ENCODE results near the gene TOP2B.

The TOP2B gene

GRCh38 chr3:25603703-25604102 lies 61.0 kb downstream of the TOP2B start:
- no peak overlapping the region for H3K27ac ChIP-seq (ENCODE audit: low read depth, low read length)
- no peak for TF ChIP-seq CTCF (IDR thresholded peaks at IDR 0.05; ENCODE audit: low read depth, low read length, poor library complexity, severe bottlenecking)
- TF ChIP-seq EZH2phosphoT487 (IDR thresholded peaks at IDR 0.05; ENCODE audit: borderline replicate concordance, low read length): no peak
- peaks cover 94% of the 10 kb centered on the region for H3K36me3 ChIP-seq (ENCODE audit: control insufficient read depth, low read length)
- H3K4me3 ChIP-seq (ENCODE audit: low read length): no peak overlapping the region
- H3K4me2 ChIP-seq (ENCODE audit: low read length): no peak overlapping the region
- no peaks in the 10 kb centered on the region for H3K9me2 ChIP-seq (replicated peaks; ENCODE audit: control insufficient read depth, low read length)
- no peaks in the 10 kb centered on the region for H3K4me1 ChIP-seq (ENCODE audit: control insufficient read depth, low read length)
- no peaks in the 10 kb centered on the region for H3K9me3 ChIP-seq (ENCODE audit: control insufficient read depth, insufficient read depth, low read length)
- H3K79me2 ChIP-seq (ENCODE audit: control insufficient read depth, low read length): no peaks in the 10 kb centered on the region
- no peaks in the 10 kb centered on the region for H4K20me1 ChIP-seq (ENCODE audit: control insufficient read depth, insufficient read depth, low read depth, low read length)
- no peaks in the 10 kb centered on the region for H3K27me3 ChIP-seq (ENCODE audit: control insufficient read depth, low read length)
- H3F3A ChIP-seq (ENCODE audit: control insufficient read depth, insufficient read depth): 0 out of 2 replicates have a peak, but pooled peaks cover 1% of the 10 kb centered on the region

GRCh38 chr3:25597535-25598101 lies 67.1 kb downstream of the TOP2B start:
- no peaks in the 10 kb centered on the region for H3K27me3 ChIP-seq (ENCODE audit: control insufficient read depth, low read length)
- no peak overlapping the region for H3K27ac ChIP-seq (ENCODE audit: low read depth, low read length)
- no peak overlapping the region for H3K4me2 ChIP-seq (ENCODE audit: low read length)
- H3K9me2 ChIP-seq (replicated peaks; ENCODE audit: control insufficient read depth, low read length): no peaks in the 10 kb centered on the region
- H3K79me2 ChIP-seq (ENCODE audit: control insufficient read depth, low read length): no peaks in the 10 kb centered on the region
- no peaks in the 10 kb centered on the region for H3K9me3 ChIP-seq (ENCODE audit: control insufficient read depth, insufficient read depth, low read length)
- H3K4me3 ChIP-seq (ENCODE audit: low read length): no peak overlapping the region
- TF ChIP-seq CTCF (IDR thresholded peaks at IDR 0.05; ENCODE audit: low read depth, low read length, poor library complexity, severe bottlenecking): no peak
- no peak for TF ChIP-seq EZH2phosphoT487 (IDR thresholded peaks at IDR 0.05; ENCODE audit: borderline replicate concordance, low read length)
- H3K4me1 ChIP-seq (ENCODE audit: control insufficient read depth, low read length): no peaks in the 10 kb centered on the region
- peaks cover 59% of the 10 kb centered on the region for H3K36me3 ChIP-seq (ENCODE audit: control insufficient read depth, low read length)
- H3F3A ChIP-seq (ENCODE audit: control insufficient read depth, insufficient read depth): peaks cover 18% of the 10 kb centered on the region; the same call in 1 of the 2 replicates
- H4K20me1 ChIP-seq (ENCODE audit: control insufficient read depth, insufficient read depth, low read depth, low read length): no peaks in the 10 kb centered on the region

- Histone ChIP-seq H3K4me1 (ENCODE audit: control insufficient read depth, low read length) (no peaks in the 10 kb centered on the region), H3K36me3 (ENCODE audit: control insufficient read depth, low read length) (peaks cover 27% of the 10 kb centered on the region), H3K4me2 (ENCODE audit: low read length) (no peak overlapping the region), H3K27ac (ENCODE audit: low read depth, low read length) (no peak overlapping the region), H3K9me3 (ENCODE audit: control insufficient read depth, insufficient read depth, low read length) (no peaks in the 10 kb centered on the region), H3K9me2 (replicated peaks; ENCODE audit: control insufficient read depth, low read length) (no peaks in the 10 kb centered on the region), H3K27me3 (ENCODE audit: control insufficient read depth, low read length) (no peaks in the 10 kb centered on the region), H3K79me2 (ENCODE audit: control insufficient read depth, low read length) (no peaks in the 10 kb centered on the region), H3F3A (ENCODE audit: control insufficient read depth, insufficient read depth) (peaks cover 18% of the 10 kb centered on the region; the same call in 1 of the 2 replicates), H4K20me1 (ENCODE audit: control insufficient read depth, insufficient read depth, low read depth, low read length) (no peaks in the 10 kb centered on the region), H3K4me3 (ENCODE audit: low read length) (no peak overlapping the region)
- no peak for TF ChIP-seq EZH2phosphoT487 (IDR thresholded peaks at IDR 0.05; ENCODE audit: borderline replicate concordance, low read length)
- TF ChIP-seq CTCF (IDR thresholded peaks at IDR 0.05; ENCODE audit: low read depth, low read length, poor library complexity, severe bottlenecking): peak; percentile 73
Observed at GRCh38 chr3:25594007-25594502, 70.7 kb downstream of the TOP2B start.

Data from DOHH2 (cell line).